Endodermal cell (in vitro differentiated cells): ENCODE results near the gene ARHGEF10L. TPM values are rescaled to one million over a fixed set of nuclear protein-coding genes. Genes with fewer than 3 reads are reported as not detected.

Experiments
- DNase-seq: peaks from one replicate; pipeline ENCODE4 v3.0.0-alpha.2; 2017
- H3K27ac ChIP-seq: 2 replicates; pipeline ENCODE4 v1.5.1; 2013; ENCODE audit warnings: mild to moderate bottlenecking, low read depth, low read length, moderate library complexity
- H3K27me3 ChIP-seq: 2 replicates; pipeline ENCODE4 v1.6.1; 2013; ENCODE audit warnings: mild to moderate bottlenecking, low read length, moderate library complexity; ENCODE audit not compliant: insufficient read depth, control insufficient read depth, poor library complexity, severe bottlenecking
- H3K36me3 ChIP-seq: 2 replicates; pipeline ENCODE4 v1.7.0; 2013; ENCODE audit warnings: mild to moderate bottlenecking, low read length, moderate library complexity; ENCODE audit not compliant: control insufficient read depth, insufficient read depth
- H3K4me1 ChIP-seq: one replicate; pipeline ENCODE4 v1.7.0; 2013; ENCODE audit warnings: low read length; ENCODE audit not compliant: control insufficient read depth, insufficient read depth
- H3K4me3 ChIP-seq: 2 replicates; pipeline ENCODE4 v1.5.1; 2013; ENCODE audit warnings: mild to moderate bottlenecking, low read length, moderate library complexity
- H3K9ac ChIP-seq: 2 replicates; pipeline ENCODE4 v1.6.1; 2013; ENCODE audit warnings: mild to moderate bottlenecking, low read length, moderate library complexity; ENCODE audit not compliant: poor library complexity, severe bottlenecking; ENCODE audit errors: extremely low read depth
- H3K9me3 ChIP-seq: 2 replicates; pipeline ENCODE4 v1.6.1; 2013; ENCODE audit warnings: mild to moderate bottlenecking, low read length, moderate library complexity; ENCODE audit not compliant: control insufficient read depth
- H3K27ac Mint-ChIP-seq: 2 replicates; pipeline ENCODE4 v1.8.0; 2020; ENCODE audit warnings: mixed read lengths
- H3K27me3 Mint-ChIP-seq: 2 replicates; pipeline ENCODE4 v1.8.0; 2021; ENCODE audit warnings: mild to moderate bottlenecking, mixed read lengths; ENCODE audit not compliant: insufficient read depth
- H3K36me3 Mint-ChIP-seq: 2 replicates; pipeline ENCODE4 v1.8.0; 2020; ENCODE audit warnings: low read depth, mixed read lengths
- H3K4me1 Mint-ChIP-seq: 2 replicates; pipeline ENCODE4 v1.8.0; 2020; ENCODE audit warnings: mixed read lengths
- H3K4me3 Mint-ChIP-seq: 2 replicates; pipeline ENCODE4 v1.8.0; 2020; ENCODE audit warnings: mild to moderate bottlenecking, moderate library complexity, mixed read lengths
- H3K9me3 Mint-ChIP-seq: 2 replicates; pipeline ENCODE4 v1.8.0; 2020; ENCODE audit warnings: mild to moderate bottlenecking, mixed read lengths
- CTCF ChIP-seq: fragments of 200-600 bp; sonication (generic); conservative IDR thresholded peaks from 2 replicates; pipeline ENCODE4 v1.5.0; 2021; ENCODE audit warnings: antibody characterized with exemption, mild to moderate bottlenecking
- WGBS, 2 experiments: methylation state at CpG; one replicate each; pipeline versions ENCODE4 v1.1.5 to v1.1.7; 2013; ENCODE audit warnings: missing lambda C conversion rate in 2 of 2, mixed read lengths in 1 of 2; ENCODE audit not compliant: insufficient coverage in 1 of 2, insufficient read length in 1 of 2; 5-methylcytosine and 5-hydroxymethylcytosine counted together
- total RNA-seq, 2 donors: library from RNA; stranded (reverse); fragmentation: NEBNext Ultra II Directional in 1 of 2; extraction: Animal tissue kit (Norgen Biotek cat#: 25700) in 1 of 2; gene quantifications; 2 replicates in 1 of 2; 3 replicates in 1 of 2; pipeline ENCODE4 v1.2.1, GENCODE V29; 2021

The ARHGEF10L gene
- total RNA-seq, 2 donors from 2014 or later = 5.2 to 10.5 TPM

DNA sequence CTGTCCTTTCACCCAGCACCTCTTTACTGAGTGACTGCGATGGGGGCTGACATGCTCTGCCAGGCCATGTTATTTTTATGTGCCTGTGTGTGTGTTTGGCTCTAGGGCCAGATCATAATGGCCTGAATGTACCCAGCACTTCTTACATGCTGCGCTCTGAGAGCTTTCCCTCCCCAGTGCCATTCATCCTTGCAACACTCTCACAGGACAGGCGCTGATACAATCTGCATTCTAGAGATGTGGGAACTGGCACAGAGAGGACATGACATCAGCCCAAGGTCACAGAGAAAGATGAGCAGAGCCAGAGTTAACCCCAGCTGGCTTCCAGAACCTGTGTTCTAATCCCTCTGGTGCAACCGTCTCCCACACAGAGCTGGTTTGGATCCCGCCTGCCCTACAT is 54.5 kb downstream of the ARHGEF10L start:
- H3K4me1 ChIP-seq = peaks cover 5% of the 10 kb centered on the region
- 88 to 95% methylated on average over 4 to 5 of the region's 5 CpGs for WGBS, 2 experiments
- H3K4me3 ChIP-seq = no peak overlapping the region
- no peaks in the 10 kb centered on the region for H3K36me3 ChIP-seq
- no peaks in the 10 kb centered on the region for H3K9me3 Mint-ChIP-seq
- DNase-seq = no peak
- H3K36me3 Mint-ChIP-seq = no peaks in the 10 kb centered on the region
- no peak overlapping the region for H3K27ac Mint-ChIP-seq
- H3K9ac ChIP-seq = no peak overlapping the region
- H3K4me3 Mint-ChIP-seq = no peak overlapping the region
- no peaks in the 10 kb centered on the region for H3K27me3 Mint-ChIP-seq
- H3K9me3 ChIP-seq = no peaks in the 10 kb centered on the region
- peaks cover 9% of the 10 kb centered on the region for H3K4me1 Mint-ChIP-seq
- no peaks in the 10 kb centered on the region for H3K27me3 ChIP-seq
- TF ChIP-seq CTCF = no peak
- no peak overlapping the region for H3K27ac ChIP-seq

GRCh38 chr1:17594690-17595601 is 55.4 kb downstream of the ARHGEF10L start:
- Histone ChIP-seq H3K4me3 (no peak overlapping the region), H3K27ac (no peak overlapping the region), H3K36me3 (no peaks in the 10 kb centered on the region), H3K4me1 (no peaks in the 10 kb centered on the region), H3K27me3 (no peaks in the 10 kb centered on the region), H3K9me3 (no peaks in the 10 kb centered on the region), H3K9ac (no peak overlapping the region)
- DNase-seq = no peak
- 86 to 88% methylated on average over 1 to 8 of the region's 8 CpGs for WGBS, 2 experiments
- H3K4me1 Mint-ChIP-seq = peaks cover 7% of the 10 kb centered on the region
- no peak overlapping the region for H3K27ac Mint-ChIP-seq
- TF ChIP-seq CTCF = no peak
- H3K27me3 Mint-ChIP-seq = no peaks in the 10 kb centered on the region
- no peak overlapping the region for H3K4me3 Mint-ChIP-seq
- H3K36me3 Mint-ChIP-seq = no peaks in the 10 kb centered on the region
- no peaks in the 10 kb centered on the region for H3K9me3 Mint-ChIP-seq

GRCh38 chr1:17595602-17595925 is 56.1 kb downstream of the ARHGEF10L start:
- Histone ChIP-seq H3K27ac (no peak overlapping the region), H3K27me3 (no peaks in the 10 kb centered on the region), H3K4me3 (no peak overlapping the region), H3K36me3 (no peaks in the 10 kb centered on the region), H3K9ac (no peak overlapping the region), H3K4me1 (no peaks in the 10 kb centered on the region), H3K9me3 (no peaks in the 10 kb centered on the region)
- no peak for TF ChIP-seq CTCF
- no peaks in the 10 kb centered on the region for H3K36me3 Mint-ChIP-seq
- no peak overlapping the region for H3K27ac Mint-ChIP-seq
- peaks cover 7% of the 10 kb centered on the region for H3K4me1 Mint-ChIP-seq
- WGBS, 2 experiments = 85 to 90% methylated on average over 8 to 10 of the region's 10 CpGs
- no peaks in the 10 kb centered on the region for H3K9me3 Mint-ChIP-seq
- H3K4me3 Mint-ChIP-seq = no peak overlapping the region
- no peaks in the 10 kb centered on the region for H3K27me3 Mint-ChIP-seq
- no peak for DNase-seq
